VCaP (cell line): ENCODE measurements around the gene BNC2.

Experiments
- H3K27ac ChIP-seq: fragments of 450-650 bp; 2 replicates; pipeline ENCODE4 v1.5.1; 2017
- CTCF ChIP-seq: fragments of 450-650 bp; conservative IDR thresholded peaks from 2 replicates; pipeline ENCODE4 v1.5.1; 2017; ENCODE audit warnings: mild to moderate bottlenecking, moderate library complexity

BNC2 gene

GRCh38 chr9:16834817-16835216 lies 35.7 kb downstream of the BNC2 start:
- no peak for TF ChIP-seq CTCF
- no peak overlapping the region for H3K27ac ChIP-seq

- no peak for TF ChIP-seq CTCF
- H3K27ac ChIP-seq: no peak overlapping the region
These were observed 37.1 kb downstream of the BNC2 start for GRCh38 chr9:16833296-16833835.

- H3K27ac ChIP-seq: no peak overlapping the region
- no peak for TF ChIP-seq CTCF
These were observed 38.4 kb downstream of the BNC2 start for GRCh38 chr9:16832101-16832500.

GRCh38 chr9:16830806-16831205 lies 39.7 kb downstream of the BNC2 start:
- H3K27ac ChIP-seq: no peak overlapping the region
- no peak for TF ChIP-seq CTCF

GRCh38 chr9:16828340-16829281 lies 41.9 kb downstream of the BNC2 start:
- TF ChIP-seq CTCF: no peak

GRCh38 chr9:16825971-16826625 lies 44.4 kb downstream of the BNC2 start:
- no peak for TF ChIP-seq CTCF
- H3K27ac ChIP-seq: peak overlapping the region; percentile 79

More at GRCh38 chr9:16828340-16829281, 41.9 kb downstream of the BNC2 start:
- H3K27ac ChIP-seq: peak overlapping the region; percentile 59

GRCh38 chr9:16825331-16825725 lies 45.1 kb downstream of the BNC2 start:
- no peak for TF ChIP-seq CTCF
- H3K27ac ChIP-seq: peak overlapping the region; percentile 79
